DND-41 (cell line): ENCODE results near the gene SPATA31C2.
"Not testable (repeated sequence)": the region's sequence is repeated elsewhere in the genome, so short reads cannot be mapped to it uniquely, and the experiment has no call there.

Experiments used
- ATAC-seq: fragments of 200-7000 bp; cut with Tn5 transposase; 3 replicates; pipeline ENCODE4 v1.9.1; 2021; ENCODE audit warnings: low read depth; ENCODE audit not compliant: insufficient read depth
- DNase-seq: peaks from one replicate; pipeline ENCODE4 v3.0.0-alpha.2; 2020
- H2AFZ ChIP-seq: 2 replicates; pipeline ENCODE4 v1.6.0; 2012; ENCODE audit warnings: low read depth, low read length
- H3K27ac ChIP-seq: 2 replicates; pipeline ENCODE4 v1.5.1; 2012; ENCODE audit warnings: low read length, inconsistent platforms
- H3K27me3 ChIP-seq: fragments of 200-600 bp; sonication (generic); 2 replicates; pipeline ENCODE4 v1.6.0; 2012; ENCODE audit warnings: low read length, mild to moderate bottlenecking, inconsistent platforms; ENCODE audit not compliant: insufficient read depth, poor library complexity
- H3K36me3 ChIP-seq: 2 replicates; pipeline ENCODE4 v1.5.1; 2012; ENCODE audit warnings: low read length, inconsistent platforms; ENCODE audit not compliant: insufficient read depth
- H3K4me1 ChIP-seq: 2 replicates; pipeline ENCODE4 v1.5.1; 2012; ENCODE audit warnings: mild to moderate bottlenecking, low read length; ENCODE audit not compliant: insufficient read depth
- H3K4me2 ChIP-seq: 2 replicates; pipeline ENCODE4 v1.6.0; 2012; ENCODE audit warnings: mild to moderate bottlenecking, moderate library complexity, low read length, inconsistent platforms; ENCODE audit not compliant: insufficient read depth
- H3K4me3 ChIP-seq, 2 experiments: fragments of 200-600 bp in 1 of 2; shearing (Covaris generic) in 1 of 2; 2 replicates each; pipeline ENCODE4 v1.5.1; 2012 to 2016; ENCODE audit warnings: inconsistent platforms in 2 of 2, low read length in 2 of 2, mild to moderate bottlenecking in 2 of 2, low read depth in 1 of 2, moderate library complexity in 1 of 2
- H3K79me2 ChIP-seq: 2 replicates; pipeline ENCODE4 v1.6.0; 2012; ENCODE audit warnings: low read length, inconsistent platforms; ENCODE audit not compliant: insufficient read depth
- H3K9ac ChIP-seq: 2 replicates; pipeline ENCODE4 v1.6.0; 2012; ENCODE audit warnings: low read depth, mild to moderate bottlenecking, inconsistent platforms, low read length, moderate library complexity
- H3K9me3 ChIP-seq: 2 replicates; pipeline ENCODE4 v1.5.1; 2012; ENCODE audit warnings: low read length, moderate library complexity, mild to moderate bottlenecking, inconsistent platforms; ENCODE audit not compliant: insufficient read depth, severe bottlenecking
- H4K20me1 ChIP-seq: 2 replicates; pipeline ENCODE4 v1.6.0; 2012; ENCODE audit warnings: low read length; ENCODE audit not compliant: insufficient read depth
- CTCF ChIP-seq: IDR thresholded peaks from 2 replicates; pipeline ENCODE4 v1.5.1; 2012; ENCODE audit warnings: borderline replicate concordance, low read length, moderate library complexity, mild to moderate bottlenecking; ENCODE audit not compliant: poor library complexity, severe bottlenecking; ENCODE audit errors: extremely low read depth
- EZH2 ChIP-seq: IDR thresholded peaks from 3 replicates; pipeline ENCODE4 v1.6.1; 2012; ENCODE audit warnings: borderline replicate concordance, low read depth, mild to moderate bottlenecking, moderate library complexity, low read length, inconsistent platforms; ENCODE audit not compliant: severe bottlenecking

SPATA31C2 gene

DNA sequence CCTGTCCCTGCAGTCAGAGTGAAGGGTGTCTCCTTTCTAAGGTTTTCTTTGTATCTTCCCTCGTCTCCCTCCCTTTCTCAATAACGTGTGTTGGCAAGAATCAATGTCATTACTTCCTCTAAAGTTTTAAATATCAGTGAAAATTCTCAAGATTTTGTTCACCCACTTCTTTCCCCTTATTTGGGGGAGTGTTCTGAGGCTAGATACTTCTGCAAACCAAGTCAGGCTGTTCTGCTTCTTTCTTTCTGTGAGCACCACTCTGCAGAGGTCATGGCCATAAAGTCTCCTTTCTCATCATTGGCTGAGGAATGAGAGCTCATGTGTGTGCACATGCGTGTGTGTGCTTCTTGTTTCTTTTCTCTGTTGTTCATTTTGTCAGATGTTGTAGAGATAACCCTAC lies 26.6 kb upstream of the SPATA31C2 start:
- no peak for ATAC-seq
- no peak for DNase-seq
- Histone ChIP-seq H4K20me1 (no peaks in the 10 kb centered on the region), H3K4me3 (no peak overlapping the region), H2AFZ (no peak overlapping the region), H3K27me3 (no peaks in the 10 kb centered on the region), H3K4me2 (no peak overlapping the region), H3K4me1 (no peaks in the 10 kb centered on the region), H3K9me3 (no peaks in the 10 kb centered on the region), H3K36me3 (no peaks in the 10 kb centered on the region), H3K27ac (no peak overlapping the region), H3K79me2 (no peaks in the 10 kb centered on the region), H3K9ac (no peak overlapping the region)
- TF ChIP-seq CTCF, result no peak
- no peak for TF ChIP-seq EZH2

GRCh38 chr9:88161144-88161543 lies 22.9 kb upstream of the SPATA31C2 start:
- DNase-seq (no peak), ATAC-seq (no peak)
- Histone ChIP-seq H3K36me3 (no peaks in the 10 kb centered on the region), H3K27me3 (no peaks in the 10 kb centered on the region), H4K20me1 (no peaks in the 10 kb centered on the region), H2AFZ (no peak overlapping the region), H3K9ac (no peak overlapping the region), H3K79me2 (no peaks in the 10 kb centered on the region), H3K9me3 (no peaks in the 10 kb centered on the region), H3K27ac (no peak overlapping the region), H3K4me3 (no peak overlapping the region), H3K4me2 (no peak overlapping the region), H3K4me1 (no peaks in the 10 kb centered on the region)
- TF ChIP-seq EZH2 (no peak), CTCF (no peak)

GRCh38 chr9:88143957-88144625 lies 5.8 kb upstream of the SPATA31C2 start:
- ATAC-seq, result no peak
- no peak overlapping the region for H3K9ac ChIP-seq
- H3K4me2 ChIP-seq, result no peak overlapping the region
- no peak overlapping the region for H2AFZ ChIP-seq
- no peak overlapping the region for H3K4me3 ChIP-seq
- H3K27ac ChIP-seq, result no peak overlapping the region
- DNase-seq, result no peak
- TF ChIP-seq CTCF, result no peak
- H3K79me2 ChIP-seq, result no peaks in the 10 kb centered on the region
- H3K4me1 ChIP-seq, result no peaks in the 10 kb centered on the region
- no peaks in the 10 kb centered on the region for H4K20me1 ChIP-seq
- peaks cover 3% of the 10 kb centered on the region for H3K27me3 ChIP-seq
- no peaks in the 10 kb centered on the region for H3K9me3 ChIP-seq
- no peaks in the 10 kb centered on the region for H3K36me3 ChIP-seq

GRCh38 chr9:88143179-88143578 lies 4.9 kb upstream of the SPATA31C2 start:
- H3K9ac ChIP-seq, result no peak overlapping the region
- no peaks in the 10 kb centered on the region for H3K9me3 ChIP-seq
- no peaks in the 10 kb centered on the region for H4K20me1 ChIP-seq
- no peaks in the 10 kb centered on the region for H3K4me1 ChIP-seq
- no peak overlapping the region for H2AFZ ChIP-seq
- H3K4me2 ChIP-seq, result no peak overlapping the region
- peaks cover 3% of the 10 kb centered on the region for H3K27me3 ChIP-seq
- H3K27ac ChIP-seq, result no peak overlapping the region
- no peaks in the 10 kb centered on the region for H3K79me2 ChIP-seq
- no peaks in the 10 kb centered on the region for H3K36me3 ChIP-seq
- DNase-seq (no peak), ATAC-seq (no peak)
- H3K4me3 ChIP-seq, result no peak overlapping the region
- TF ChIP-seq EZH2 (no peak), CTCF (no peak)

DNA sequence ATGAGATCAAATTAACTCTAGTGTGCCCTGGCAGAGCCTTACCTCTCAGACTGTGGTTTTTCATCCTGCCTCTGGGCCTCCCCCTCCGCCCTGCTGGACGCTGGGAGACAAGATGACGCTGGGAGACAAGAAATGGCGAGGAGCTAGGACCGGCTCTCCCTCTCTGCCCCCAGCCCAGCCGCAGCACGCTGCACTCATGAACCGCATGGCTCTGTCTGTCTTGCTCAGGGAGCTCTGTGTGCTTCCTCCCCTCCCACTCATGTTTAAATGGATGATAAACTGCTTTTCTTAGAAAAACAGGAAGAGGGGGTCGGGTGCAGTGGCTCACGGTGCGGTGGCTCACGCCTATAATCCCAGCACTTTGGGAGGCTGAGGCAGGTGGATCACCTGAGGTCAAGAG lies 4.7 kb downstream of the SPATA31C2 start:
- H3K4me1 ChIP-seq, H3K36me3 ChIP-seq, H3K9me3 ChIP-seq, ATAC-seq, DNase-seq, H3K9ac ChIP-seq, H3K4me2 ChIP-seq, H3K27me3 ChIP-seq, H4K20me1 ChIP-seq, H3K4me3 ChIP-seq, H2AFZ ChIP-seq, H3K27ac ChIP-seq, H3K79me2 ChIP-seq: not testable (repeated sequence)
